Activated gamma-delta T cell treated with Interleukin-2 at 50 U/mL for 16 hours (primary cell): ENCODE data around the gene TTC38.

ENCODE experiments used
- DNase-seq: peaks from one replicate; pipeline ENCODE4 v3.0.0-alpha.2; 2020

TTC38 gene

GRCh38 chr22:46335201-46336118 lies 67.7 kb downstream of the TTC38 start, which contains the start of gene TRMU:
Gene TRMU (plus strand): TSS chr22:46335714. CDS start chr22:46335765, 51 bp downstream.
- peak; percentile 71 for DNase-seq

GRCh38 chr22:46336119-46337078 lies 68.6 kb downstream of the TTC38 start:
- no peak for DNase-seq

GRCh38 chr22:46337870-46338269 lies 70.1 kb downstream of the TTC38 start:
- no peak for DNase-seq

- DNase-seq = no peak
Measured at GRCh38 chr22:46338636-46339035, 70.8 kb downstream of the TTC38 start.

GRCh38 chr22:46339956-46340355 lies 72.1 kb downstream of the TTC38 start:
- no peak for DNase-seq

- no peak for DNase-seq
Measured at GRCh38 chr22:46340676-46341075, 72.9 kb downstream of the TTC38 start.
